HG02588 (cell line): ENCODE data around the gene GNA12.

Experiments
- ATAC-seq: cut with Tn5 transposase; IDR thresholded peaks from one replicate; pipeline ENCODE4 v1.9.1; 2021; ENCODE audit warnings: mild to moderate bottlenecking, moderate library complexity; ENCODE audit not compliant: unreplicated experiment

Gene GNA12

GRCh38 chr7:2819161-2819953, 24.8 kb downstream of the GNA12 start:
- no peak for ATAC-seq

GRCh38 chr7:2818653-2819052, 25.5 kb downstream of the GNA12 start:
- no peak for ATAC-seq

DNA sequence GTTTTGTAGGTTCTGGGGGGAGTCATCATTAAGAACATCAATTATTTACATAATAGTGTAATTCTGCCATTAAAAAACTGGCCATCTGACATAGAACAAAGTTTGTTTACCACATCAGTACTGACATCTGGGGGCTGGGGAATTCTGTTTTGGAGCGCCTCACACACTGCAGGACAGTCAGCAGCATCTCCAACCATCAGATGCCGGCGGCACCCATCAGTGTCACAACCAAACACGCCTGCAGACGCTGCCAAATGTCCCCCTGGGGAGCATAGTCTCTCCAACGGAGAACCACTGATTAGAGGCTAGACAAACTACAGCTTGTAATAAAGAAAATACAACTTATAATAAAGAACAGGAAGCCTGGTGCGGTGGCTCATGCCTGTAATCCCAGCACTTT, 26.0 kb downstream of the GNA12 start:
- no peak for ATAC-seq

DNA sequence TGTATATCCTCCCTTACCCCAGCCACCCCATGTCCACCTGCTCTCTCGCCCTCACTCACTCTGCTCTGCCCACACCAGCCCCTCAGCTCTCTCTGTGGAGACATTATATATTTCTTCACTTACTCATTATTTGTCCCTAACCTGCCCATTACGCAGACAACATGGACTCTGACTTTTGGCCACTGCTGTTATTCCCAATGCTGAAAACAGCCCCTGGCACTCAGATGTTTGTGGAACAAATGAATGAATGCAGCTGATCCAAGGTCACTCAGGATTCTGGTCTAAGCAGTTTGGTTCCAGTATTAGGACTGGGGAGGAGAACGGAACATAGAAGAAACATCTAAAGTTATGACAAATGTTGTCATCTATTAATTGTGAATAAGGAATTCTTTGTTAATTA, 26.7 kb downstream of the GNA12 start:
- ATAC-seq, result no peak

DNA sequence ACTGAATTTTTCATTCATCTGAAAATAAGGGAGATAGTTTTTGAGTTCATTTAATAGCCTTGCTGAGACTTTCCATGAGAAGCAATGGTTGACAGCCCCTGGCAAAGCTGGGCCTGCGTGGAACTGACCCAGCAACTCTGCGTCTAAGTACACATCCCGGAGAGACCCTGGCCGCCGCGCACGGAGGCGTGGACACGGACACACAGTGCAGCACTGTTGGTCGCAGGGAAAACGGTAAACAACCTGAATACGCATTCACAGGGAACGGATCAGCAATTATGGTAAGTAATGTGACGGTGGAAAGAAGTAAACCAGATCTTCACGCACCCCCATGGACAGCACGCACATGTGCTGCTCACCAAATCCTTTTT, 28.2 kb downstream of the GNA12 start:
- ATAC-seq, result no peak

DNA sequence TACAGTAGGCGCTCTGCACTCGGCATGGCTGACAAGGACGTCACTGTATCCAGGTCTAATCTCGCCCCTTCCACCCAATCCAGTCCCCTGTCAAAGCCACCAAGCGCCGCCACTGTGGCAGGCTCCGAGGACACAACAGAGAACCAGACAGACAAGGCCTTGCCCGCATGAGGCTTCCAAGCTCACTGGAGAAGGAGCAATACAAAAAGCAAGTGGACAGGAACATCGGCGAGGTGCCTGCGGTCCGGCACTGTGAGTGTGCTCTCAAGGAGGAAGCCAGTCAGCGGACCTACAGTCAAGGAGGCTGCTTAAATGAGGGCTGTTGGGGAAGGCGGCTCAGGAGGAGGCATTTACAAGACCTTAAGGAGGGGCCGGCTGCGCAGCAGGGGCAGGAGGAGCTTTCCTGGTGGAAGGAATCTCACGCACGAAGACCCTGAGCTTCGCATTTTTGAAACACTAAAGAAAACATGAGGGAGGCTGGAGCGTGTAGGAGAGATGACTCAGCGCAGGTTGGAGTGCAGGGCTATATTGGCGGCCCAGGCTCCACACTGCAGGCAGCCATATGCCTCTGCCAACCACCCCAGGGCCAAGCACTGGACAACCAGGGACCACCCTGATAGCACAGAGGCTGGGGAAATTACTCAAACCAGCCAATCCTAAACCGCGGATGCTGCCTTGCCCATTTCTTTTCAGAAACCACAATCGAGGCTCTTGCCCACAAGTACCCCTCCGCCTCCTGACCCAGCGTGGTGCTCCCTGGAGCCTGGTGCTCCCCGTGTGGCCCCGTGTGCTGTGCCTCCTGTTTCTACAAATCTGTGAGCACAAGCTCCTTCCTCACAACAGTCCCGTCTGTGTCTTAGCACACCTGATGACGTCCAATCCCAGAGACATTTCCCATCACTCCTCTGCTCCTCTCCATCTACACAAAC, 28.9 kb downstream of the GNA12 start:
- ATAC-seq, result no peak

DNA sequence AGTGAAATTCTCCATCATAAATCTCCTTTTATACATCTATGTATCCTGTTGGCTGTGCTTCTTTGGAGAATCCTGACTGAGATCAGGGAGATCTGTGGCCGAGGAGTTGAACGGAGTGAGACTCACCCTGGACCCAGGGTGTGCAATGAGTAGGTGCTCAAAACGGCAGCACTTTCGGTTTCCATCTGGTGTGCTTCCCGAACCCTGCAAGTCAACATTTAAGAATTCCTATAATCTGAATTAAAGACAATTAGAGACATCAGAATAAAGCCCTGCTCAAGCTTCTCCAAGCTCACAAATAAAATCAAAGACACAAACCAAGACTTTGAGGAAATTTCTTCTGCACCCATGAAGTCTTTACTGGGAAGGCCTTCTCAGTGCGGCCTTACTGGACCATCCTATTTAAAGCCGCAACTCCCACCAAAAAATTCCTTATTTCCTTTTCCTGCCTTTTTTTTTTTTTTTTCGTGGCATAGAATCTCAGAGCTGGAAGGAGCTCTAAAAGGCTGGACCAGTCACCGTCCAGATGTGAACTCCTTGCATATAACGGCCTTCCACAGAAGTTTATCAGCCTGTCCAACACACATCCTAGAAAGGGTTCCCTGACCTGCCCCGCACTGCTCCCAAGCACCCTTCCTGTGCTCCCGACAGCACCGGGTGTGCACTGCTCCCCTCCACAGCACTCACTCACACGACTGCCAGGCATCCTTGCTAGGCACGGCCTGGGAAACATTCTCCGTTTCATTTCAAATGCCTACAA, 29.7 kb downstream of the GNA12 start:
- ATAC-seq, result no peak

DNA sequence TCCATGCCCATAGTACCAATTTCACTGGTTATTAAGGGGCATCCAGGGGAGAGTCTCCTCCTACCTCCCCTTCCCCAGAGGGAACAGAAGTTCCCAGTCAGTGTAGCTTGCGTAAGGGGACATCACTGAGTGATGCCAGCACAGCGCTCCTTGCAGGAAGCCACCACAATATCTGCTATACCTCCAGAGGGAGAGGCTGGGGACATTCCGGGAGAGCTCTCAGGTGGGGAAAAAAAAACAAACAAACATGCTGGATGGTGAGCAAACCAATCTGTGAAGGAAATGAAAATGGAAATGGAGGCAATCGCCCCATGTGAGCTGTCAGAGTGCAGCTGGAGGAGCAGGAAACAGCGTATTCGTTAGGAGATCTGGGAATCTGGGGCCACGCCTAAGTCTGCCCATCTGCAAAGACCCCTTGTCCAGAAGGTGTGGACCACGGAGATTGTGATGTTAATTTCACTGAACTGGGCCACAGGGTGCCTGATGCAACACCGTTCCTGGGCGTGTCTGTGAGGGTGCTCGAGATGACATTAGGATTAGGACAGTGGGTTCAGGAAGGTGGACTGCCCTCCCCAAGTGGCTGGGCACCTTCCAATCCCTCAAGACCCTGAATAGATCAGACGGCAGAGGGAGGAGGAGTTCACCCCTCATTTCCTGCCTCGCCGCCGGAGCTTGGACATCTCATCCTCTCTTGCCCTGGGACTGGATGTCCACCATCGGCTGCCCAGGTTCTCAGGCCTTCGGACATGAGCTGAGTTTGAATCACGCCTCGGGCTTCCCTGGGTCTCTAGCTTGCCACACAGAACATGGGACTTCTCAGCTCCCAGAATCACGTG, 30.5 kb downstream of the GNA12 start:
- no peak for ATAC-seq

GRCh38 chr7:2812831-2813230, 31.3 kb downstream of the GNA12 start:
- no peak for ATAC-seq

GRCh38 chr7:2812114-2812487, 32.0 kb downstream of the GNA12 start:
- ATAC-seq, result no peak

DNA sequence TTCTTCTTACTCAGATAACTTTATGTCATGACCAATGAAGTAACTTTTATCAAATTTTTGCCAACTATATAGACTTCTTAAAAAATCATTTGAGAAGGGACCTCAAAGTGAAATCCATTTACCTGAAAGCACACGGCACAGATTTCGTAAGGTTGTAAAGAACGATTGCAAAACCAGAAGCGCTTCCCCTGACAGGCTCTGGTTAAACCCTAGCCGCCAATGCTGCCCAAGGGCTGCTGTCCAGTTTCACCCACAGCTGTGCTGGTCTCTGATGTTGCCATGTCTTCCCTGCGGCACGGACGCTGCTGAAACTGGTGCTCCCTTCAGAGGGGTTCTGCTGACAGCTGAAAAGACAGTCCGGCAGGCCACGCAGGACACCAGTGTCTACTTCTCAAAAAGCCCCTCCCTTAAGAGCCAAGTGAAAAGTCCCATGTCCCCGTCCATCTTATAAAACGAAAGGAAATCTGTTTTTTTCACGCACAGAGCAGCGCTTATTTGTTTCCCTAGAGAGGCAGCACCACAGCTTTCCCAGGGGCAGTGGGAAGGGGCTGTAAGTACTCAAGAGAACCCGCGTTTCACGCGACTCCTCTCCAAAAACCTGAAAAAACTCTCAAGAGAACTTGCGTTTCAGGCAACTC, 32.5 kb downstream of the GNA12 start:
- no peak for ATAC-seq

DNA sequence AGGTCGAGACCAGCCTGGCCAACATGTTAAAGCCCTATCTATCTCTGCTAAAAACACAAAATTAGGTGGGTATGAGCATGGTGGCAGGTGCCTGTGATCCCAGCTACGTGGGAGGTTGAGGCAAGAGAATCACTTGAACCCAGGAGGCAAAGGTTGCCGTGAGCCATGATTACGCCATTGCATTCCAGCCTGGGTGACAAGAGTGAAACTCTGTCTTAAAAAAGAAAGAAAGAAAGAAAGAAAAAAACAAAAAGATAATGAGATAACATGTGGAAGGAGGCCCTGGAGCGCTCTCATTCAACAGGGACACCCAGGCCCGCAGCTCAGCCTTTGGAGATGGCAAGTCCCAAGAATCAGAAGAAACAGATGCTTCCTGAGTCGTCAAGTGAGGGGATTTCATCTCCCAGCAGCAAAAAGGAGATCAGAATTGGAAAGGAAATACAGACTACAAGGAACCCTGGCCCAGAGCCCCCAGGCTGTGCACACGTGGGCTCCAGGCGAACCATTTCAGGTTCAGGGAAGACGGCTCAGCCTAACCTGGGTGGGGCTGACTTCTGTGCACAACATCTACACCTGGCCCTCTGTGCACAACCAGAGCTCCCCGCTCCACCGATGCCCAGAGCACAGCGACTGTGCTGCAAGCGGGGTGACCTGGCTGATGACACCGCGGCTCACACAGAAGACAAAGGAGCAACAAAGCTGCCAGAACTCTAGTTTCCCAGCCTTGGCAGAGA, 33.3 kb downstream of the GNA12 start:
- ATAC-seq, result no peak

DNA sequence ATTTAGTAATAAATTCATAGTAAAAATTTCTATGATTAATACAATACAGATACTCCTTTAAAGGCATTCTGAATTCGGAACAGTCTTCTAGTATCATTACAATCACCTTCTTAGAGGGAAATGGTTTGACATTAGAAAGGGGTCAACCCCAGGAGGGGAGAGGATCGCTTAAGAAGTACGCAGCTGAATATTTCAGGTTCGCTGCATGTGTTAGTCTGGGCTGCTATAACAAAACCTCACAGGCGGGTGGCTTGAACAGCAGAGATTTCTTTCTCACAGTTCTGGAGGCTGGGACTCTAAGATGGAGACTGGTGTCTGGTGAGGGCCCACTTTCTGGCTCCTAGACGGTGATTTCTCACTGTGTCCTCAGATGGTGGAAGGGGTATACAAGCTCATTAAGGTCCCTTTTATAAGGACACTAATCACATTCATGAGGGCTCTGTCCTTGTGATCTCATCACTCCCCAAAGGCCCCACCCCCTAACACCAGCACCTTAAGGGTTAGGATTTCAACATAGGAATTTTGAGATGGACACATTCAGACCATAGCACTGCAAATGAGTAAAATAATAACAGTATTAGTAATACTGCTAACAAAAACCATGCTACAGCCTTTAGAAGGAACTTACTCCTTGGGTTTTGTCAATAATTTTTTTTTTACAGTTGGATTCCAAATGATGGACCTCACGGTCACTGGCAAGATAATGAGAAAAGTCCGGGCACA, 34.0 kb downstream of the GNA12 start:
- ATAC-seq, result no peak

DNA sequence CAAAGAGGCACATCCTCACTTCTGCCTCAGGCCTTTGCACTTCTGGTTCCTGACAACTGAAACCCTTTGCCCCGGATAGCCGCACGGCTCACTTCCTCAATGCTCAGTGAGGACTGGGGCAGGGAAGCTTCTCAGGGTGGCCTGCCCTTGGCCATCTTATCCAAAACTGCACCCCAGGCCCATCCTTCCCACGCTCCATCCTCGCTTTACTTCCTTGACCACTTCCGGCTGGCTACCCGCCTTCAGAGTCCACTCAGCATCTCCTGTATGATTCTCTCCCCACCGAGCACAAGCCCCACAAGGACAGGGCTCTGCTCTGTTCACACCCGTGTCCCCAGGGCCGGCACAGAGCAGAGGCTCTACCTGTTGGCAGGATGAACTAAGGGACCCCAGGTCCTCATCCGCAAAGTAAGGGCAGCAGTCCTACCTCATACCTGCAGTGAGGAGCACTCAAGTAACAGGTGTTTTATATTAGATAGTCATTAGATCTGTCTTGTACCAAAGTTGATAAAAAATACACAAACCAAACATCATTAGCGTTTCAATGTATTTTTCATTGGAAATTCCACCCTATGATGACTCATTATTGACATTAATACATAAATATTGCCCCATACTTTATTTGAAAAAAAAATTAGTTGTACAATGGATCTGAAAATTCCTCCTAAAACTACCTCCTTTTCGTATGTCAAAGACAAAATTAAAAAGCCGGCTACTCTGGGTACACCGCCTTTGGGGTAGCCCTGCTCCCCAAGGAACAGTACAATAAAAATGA, 35.0 kb downstream of the GNA12 start:
- no peak for ATAC-seq

GRCh38 chr7:2807845-2808772, 36.0 kb downstream of the GNA12 start:
- no peak for ATAC-seq

GRCh38 chr7:2807460-2807844, 36.7 kb downstream of the GNA12 start:
- ATAC-seq, result no peak

DNA sequence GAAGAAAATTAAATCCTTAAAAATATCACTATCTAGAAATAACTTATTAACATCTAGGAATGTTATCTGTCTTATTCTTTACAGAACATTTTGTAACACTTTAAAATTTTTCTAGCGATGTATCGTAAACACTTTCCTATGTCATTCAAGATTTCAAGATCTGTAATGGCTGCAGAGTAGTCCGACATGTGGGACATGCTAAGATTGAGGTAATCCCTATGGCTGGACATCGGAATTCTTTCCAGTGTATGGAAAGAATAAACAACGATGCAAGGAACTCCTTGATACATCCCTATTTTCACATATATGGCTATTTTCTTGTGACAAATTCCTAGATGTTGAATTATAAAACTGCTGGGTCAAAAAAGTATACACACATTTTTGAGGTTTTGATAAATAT, 37.5 kb downstream of the GNA12 start:
- no peak for ATAC-seq
